GM18909 (cell line): ENCODE measurements around the gene HNRNPA1.
A peak's percentile ranks its signal among the peaks of the same experiment; 100 is the strongest.
"Not testable (repeated sequence)": the region's sequence is repeated elsewhere in the genome, so short reads cannot be mapped to it uniquely, and the experiment has no call there.

ENCODE experiments used
- ATAC-seq: cut with Tn5 transposase; IDR thresholded peaks from one replicate; pipeline ENCODE4 v1.9.1; 2021; ENCODE audit warnings: mild to moderate bottlenecking; ENCODE audit not compliant: unreplicated experiment, poor library complexity

Gene HNRNPA1

DNA sequence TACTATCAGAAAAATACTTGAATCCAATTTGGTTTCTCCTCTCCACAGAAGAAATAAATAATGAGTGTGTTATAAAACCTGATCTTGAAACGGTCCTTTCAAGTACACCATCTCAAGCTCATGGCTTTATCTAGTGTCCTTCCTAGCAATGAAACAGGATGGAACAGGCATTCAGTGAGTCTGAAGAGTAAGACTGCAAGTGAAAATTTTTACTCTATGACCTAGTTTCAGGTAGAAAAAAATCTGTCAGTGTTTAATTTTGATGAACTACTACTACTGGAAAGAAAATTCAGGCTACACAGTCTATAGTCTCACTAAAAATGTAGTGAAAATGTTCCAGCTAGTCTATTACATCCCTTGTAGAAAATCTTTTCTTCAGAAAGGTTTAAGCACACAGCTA is 8.3 kb upstream of the HNRNPA1 start:
- ATAC-seq, result no peak

DNA sequence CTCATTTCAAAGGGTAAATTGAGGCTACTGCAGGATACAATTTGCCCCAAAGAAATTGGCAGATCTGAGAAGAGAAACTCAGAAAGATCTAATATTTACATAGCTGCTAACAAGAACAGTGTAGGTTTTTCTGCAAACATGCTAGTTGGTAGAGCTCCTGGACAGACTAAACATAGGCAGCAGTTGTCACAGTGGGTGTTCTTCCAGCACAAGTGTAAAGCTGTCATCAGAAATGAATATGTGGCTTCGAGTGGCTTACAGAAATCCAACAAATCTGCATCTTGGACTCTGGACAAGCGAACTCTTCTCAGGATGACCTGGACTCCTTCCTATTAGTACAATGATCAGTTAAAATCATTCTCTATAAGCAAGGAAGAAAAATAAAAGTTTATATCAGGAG is 6.5 kb upstream of the HNRNPA1 start:
- no peak for ATAC-seq

DNA sequence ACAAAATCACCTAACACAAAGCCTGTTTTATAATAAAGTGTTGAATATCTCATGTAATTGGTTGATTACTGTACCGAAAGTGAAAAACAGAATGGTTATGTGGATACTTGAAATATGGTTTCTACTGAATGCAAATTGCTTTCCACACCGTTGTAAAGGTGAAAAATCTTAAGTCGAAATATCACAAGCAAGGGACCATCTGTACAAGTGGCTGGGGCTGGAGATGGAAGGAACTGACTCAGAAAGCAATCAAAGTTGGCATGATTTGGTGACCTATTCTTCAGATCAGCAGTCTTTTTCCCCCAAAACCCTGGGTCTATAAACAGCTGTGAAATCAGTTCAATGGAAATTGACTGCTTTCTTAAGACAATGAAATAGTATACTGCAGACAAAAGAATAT is 4.2 kb upstream of the HNRNPA1 start:
- no peak for ATAC-seq

- ATAC-seq, result no peak
Observed at GRCh38 chr12:54277823-54278276, 2.7 kb upstream of the HNRNPA1 start.

DNA sequence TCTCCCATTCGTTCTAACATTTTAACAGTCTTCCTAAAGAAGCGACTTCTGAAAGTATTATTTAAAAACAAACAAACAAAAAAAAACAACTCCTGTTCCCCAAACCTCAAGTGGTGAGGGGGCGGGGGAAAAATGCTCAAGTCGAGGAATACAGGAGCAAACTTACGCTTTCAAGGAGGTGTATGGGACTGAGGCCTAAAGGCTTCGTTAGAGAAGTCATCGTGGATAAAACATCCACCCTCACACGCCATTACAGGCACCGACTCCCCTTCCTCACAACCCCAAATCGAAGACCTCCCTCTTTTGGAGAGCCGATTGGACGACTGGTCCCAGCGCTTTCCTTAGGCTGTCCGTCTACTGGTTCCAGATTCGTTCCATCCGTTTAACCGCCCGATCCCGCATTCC is 1.3 kb upstream of the HNRNPA1 start:
- no peak for ATAC-seq

DNA sequence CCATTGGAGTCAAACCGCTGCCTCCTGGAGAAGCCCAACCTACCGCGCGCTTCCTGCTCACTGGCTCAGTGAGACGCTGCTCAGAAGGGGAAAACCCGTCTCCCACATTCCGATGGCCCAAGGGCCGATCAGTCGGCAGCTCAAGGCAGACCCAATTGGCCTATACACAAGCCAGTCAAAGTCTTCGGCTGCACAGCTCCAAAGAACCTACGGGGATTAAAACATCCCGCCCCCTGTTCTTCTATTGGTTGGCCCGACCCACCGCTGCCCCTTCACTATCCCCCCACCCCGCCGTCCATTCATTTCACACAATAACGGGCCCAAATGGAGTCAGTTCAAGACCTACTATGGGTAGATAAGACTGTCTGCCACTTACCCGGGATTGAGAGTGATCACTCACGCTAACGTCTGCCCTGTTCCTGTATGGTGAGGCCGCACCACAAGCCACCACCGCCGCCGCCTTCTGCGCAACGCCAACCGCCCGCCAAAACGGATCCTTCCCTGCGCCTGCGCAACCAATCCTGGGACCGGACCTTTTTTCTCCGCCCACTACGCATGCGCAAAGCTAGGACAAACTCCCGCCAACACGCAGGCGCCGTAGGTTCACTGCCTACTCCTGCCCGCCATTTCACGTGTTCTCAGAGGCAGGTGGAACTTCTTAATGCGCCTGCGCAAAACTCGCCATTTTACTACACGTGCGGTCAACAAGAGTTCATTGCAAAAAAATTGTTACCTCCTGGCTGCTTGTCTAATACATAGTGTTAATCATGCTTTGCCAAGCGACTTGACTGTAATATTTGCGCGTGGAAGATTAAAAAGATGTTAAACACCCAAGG is 676 bp upstream of the HNRNPA1 start, which contains the start of gene CBX5:
Gene CBX5, minus strand, starts transcription at position 491 of the 836 bp plus-strand sequence. CDS start 22,472 bp downstream, outside the sequence.
- ATAC-seq, result peak; percentile 74

GRCh38 chr12:54281261-54281638 is 724 bp downstream of the HNRNPA1 start:
- not testable (repeated sequence) for ATAC-seq

DNA sequence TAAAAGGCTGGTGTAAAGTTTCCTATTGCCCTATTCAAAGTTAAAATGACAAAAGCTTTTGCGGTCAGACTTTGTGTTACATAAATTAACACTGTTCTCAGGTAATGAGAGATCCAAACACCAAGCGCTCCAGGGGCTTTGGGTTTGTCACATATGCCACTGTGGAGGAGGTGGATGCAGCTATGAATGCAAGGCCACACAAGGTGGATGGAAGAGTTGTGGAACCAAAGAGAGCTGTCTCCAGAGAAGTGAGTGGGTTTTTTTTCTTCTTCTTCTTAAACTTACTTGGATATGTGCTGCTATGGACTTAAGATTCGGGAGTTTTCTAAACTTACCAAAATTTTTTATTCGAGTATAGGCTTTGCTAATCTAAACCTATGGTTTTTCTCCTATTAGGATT is 1.2 kb downstream of the HNRNPA1 start:
- not testable (repeated sequence) for ATAC-seq

- no peak for ATAC-seq
Observed at GRCh38 chr12:54282949-54283593, 2.5 kb downstream of the HNRNPA1 start.

DNA sequence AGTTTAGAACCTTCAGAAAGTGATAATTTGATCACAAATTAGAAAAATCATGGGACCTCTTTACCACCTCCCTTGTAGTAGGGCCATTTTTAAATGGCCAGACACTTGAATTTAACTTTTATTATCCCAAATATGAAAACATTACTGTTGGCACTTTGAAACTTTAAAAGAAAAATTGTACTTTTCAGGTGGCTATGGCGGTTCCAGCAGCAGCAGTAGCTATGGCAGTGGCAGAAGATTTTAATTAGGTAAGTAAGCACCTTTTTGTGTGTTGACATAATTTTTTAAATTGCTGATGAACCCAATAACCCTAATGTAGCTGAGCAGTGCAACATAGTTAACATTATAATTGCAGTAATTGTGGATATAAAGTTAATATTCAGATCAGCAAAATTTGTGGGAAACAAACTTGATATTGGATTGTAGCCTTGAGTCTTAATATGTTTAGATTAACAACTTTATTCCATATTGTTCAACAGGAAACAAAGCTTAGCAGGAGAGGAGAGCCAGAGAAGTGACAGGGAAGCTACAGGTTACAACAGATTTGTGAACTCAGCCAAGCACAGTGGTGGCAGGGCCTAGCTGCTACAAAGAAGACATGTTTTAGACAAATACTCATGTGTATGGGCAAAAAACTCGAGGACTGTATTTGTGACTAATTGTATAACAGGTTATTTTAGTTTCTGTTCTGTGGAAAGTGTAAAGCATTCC is 3.7 kb downstream of the HNRNPA1 start:
- not testable (repeated sequence) for ATAC-seq

DNA sequence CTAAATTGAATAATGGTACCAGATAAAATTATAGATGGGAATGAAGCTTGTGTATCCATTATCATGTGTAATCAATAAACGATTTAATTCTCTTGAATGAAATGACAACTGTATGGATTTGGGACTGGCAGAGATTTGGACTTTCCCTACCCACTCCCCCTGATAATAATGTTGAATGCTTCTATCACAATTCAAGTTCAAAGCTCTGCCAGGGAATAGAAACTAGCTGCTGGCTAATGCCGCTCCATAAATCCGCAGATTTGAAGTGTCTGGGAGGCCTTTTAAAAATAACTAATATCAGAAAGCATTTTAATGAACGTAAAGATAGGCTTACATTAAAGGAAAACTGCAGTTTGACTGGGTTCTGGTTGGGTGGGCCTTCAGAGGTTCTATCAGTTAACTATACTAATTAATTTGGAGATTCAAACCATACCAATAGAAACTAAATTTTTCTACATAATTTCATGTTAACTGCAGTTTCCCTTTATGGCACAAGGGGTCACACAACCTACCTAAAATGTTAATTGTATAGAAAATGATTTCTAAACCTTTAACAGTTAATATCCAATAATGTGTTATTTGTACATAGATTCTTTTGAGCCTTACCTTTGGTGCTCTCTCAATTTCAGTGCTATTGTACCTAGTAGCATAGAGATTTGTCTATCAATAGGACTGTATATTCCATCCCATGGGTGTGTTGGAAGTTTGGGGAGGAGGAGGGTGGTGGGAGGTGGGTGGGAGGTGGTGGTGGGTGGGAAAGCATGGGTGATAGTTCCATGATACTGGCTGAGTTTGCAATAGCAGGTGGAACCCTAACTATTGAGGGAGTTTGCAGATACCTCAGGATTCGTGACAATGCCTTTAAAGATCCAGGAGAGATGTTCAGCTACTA is 4.9 kb downstream of the HNRNPA1 start:
- no peak for ATAC-seq

DNA sequence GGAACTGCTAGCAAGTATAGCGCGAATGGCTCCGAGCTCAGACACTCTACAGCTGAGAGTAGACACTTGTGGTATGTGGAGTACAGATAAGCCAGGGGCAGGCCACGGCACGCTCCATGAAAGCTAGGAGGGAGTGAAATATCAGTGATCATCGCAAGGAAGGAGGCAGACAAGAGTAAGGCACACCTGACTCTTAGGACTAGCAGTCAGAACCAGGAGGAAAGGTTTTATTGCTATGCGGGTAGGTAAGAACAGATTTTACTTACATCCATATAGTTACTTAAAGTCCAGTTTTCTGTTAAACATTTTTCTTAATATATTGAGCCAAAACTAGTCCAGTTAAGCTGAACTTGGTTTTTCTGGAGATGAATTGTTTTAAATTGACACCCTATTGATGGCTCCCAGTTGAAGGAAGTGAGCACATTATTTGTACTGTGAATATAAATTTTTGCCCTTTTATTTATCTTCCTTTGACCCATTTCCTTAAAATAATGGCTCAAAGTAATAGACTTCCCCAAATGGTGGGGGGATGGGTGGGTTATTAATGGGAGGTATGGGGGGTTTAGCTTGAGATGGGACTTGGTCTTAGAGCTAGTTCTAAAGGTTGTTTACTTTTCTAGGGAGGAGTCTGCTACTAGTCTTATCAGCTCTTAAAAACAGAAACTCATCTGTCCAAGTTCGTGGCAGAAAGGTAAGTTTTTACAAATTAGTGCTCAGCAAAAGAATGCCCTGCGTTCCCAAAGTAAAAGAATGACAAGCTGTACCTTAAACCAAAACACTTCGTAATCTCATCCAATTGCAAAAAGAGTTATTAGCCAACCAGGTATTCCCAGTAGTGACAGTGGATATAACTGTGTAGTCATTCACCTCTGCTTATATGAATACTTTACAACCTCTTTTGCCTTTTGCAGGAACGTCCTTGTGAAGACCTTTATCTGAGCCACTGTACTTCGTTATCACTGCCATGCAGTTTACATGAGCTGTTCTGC is 5.8 kb downstream of the HNRNPA1 start:
- no peak for ATAC-seq

- no peak for ATAC-seq
Observed at GRCh38 chr12:54287261-54288157, 7.0 kb downstream of the HNRNPA1 start.

DNA sequence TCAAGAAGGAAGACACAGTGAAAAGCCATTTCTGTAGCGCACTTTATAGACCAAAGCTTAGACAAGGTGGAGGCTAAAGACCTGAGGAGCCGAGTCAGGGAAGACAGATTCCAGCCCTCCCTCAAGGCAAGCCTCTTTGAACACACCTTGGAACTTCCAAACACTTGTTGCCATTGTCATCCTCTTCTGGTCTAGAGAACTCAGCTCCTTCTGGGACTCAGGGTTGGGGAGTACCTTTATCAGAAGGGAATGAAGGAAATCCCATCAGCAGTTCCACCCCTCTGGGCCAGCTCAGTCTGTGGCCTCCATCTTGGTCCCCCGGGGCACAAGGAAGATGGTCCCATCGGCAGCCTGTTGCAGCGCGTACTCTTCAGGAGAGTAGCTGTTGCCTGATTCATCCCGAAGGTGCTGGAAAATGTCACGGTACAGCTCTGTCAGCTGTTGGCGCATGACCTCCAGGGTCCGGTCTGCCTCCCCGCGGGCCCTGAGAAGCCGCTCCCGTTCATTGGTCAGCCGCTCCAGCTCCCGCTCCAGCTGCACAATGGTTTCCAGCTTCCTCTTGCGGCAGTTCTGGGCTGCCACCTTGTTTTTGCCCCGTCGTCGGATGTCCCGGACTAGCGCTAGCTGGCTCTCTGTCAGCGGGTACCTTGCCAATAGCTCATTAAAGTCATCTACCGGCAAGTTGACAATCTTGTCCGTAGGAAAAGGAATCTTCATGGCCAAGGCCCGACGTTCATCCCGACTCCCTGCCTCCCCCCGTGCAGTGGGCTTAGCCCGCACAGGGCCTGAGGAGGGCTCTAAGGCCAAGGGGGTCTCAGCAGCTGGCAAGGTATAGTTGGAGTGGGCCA is 11.8 kb downstream of the HNRNPA1 start:
- no peak for ATAC-seq

- ATAC-seq, result no peak
Observed at GRCh38 chr12:54292931-54293241, 12.4 kb downstream of the HNRNPA1 start.

- no peak for ATAC-seq
Observed at GRCh38 chr12:54294152-54294952, 13.8 kb downstream of the HNRNPA1 start.
